MM.1S (cell line): Measurements from ENCODE around the gene GBF1.

Experiments used
- DNase-seq: peaks from one replicate; pipeline ENCODE4 v3.0.0-alpha.2; 2015
- H2AFZ ChIP-seq: fragments of 300-600 bp; sonication (generic); 2 replicates; pipeline ENCODE4 v1.6.0; 2016; ENCODE audit warnings: antibody characterized with exemption, low read length
- H3F3A ChIP-seq: fragments of 300-600 bp; sonication (generic); 2 replicates; pipeline ENCODE4 v1.6.1; 2016; ENCODE audit warnings: mild to moderate bottlenecking, antibody characterized with exemption, low read length, moderate library complexity, mixed read lengths; ENCODE audit not compliant: insufficient read depth
- H3K27ac ChIP-seq: fragments of 300-600 bp; sonication (generic); 2 replicates; pipeline ENCODE4 v1.5.1; 2016; ENCODE audit warnings: mild to moderate bottlenecking, low read length
- H3K27me3 ChIP-seq: fragments of 300-600 bp; sonication (generic); replicated peaks from 2 replicates; pipeline ENCODE4 v1.6.0; 2016; ENCODE audit warnings: low read length; ENCODE audit not compliant: insufficient read depth
- H3K36me3 ChIP-seq: fragments of 300-600 bp; sonication (generic); replicated peaks from 2 replicates; pipeline ENCODE4 v1.6.1; 2016; ENCODE audit warnings: mild to moderate bottlenecking, low read length, mixed read lengths; ENCODE audit not compliant: insufficient read depth
- H3K4me1 ChIP-seq: fragments of 300-600 bp; sonication (generic); 2 replicates; pipeline ENCODE4 v1.6.1; 2016; ENCODE audit warnings: low read length, mixed read lengths
- H3K4me2 ChIP-seq: fragments of 300-600 bp; sonication (generic); 2 replicates; pipeline ENCODE4 v1.6.0; 2016; ENCODE audit warnings: low read depth, low read length
- H3K4me3 ChIP-seq: fragments of 300-600 bp; sonication (generic); 2 replicates; pipeline ENCODE4 v1.5.1; 2016; ENCODE audit warnings: low read length, mixed read lengths
- H3K79me2 ChIP-seq: fragments of 300-600 bp; sonication (generic); 2 replicates; pipeline ENCODE4 v1.6.1; 2016; ENCODE audit warnings: mixed run types, low read length, mixed read lengths
- H3K9ac ChIP-seq: fragments of 300-600 bp; sonication (generic); 2 replicates; pipeline ENCODE4 v1.6.1; 2016; ENCODE audit warnings: low read length, mixed read lengths
- H3K9me2 ChIP-seq: fragments of 300-600 bp; sonication (generic); replicated peaks from 2 replicates; pipeline ENCODE4 v1.6.1; 2016; ENCODE audit warnings: mild to moderate bottlenecking, low read length, mixed read lengths; ENCODE audit not compliant: insufficient read depth
- H3K9me3 ChIP-seq: fragments of 300-600 bp; sonication (generic); replicated peaks from 2 replicates; pipeline ENCODE4 v1.6.1; 2016; ENCODE audit warnings: mild to moderate bottlenecking, low read length, mixed read lengths; ENCODE audit not compliant: insufficient read depth
- H4K20me1 ChIP-seq: fragments of 300-600 bp; sonication (generic); 2 replicates; pipeline ENCODE4 v1.6.1; 2016; ENCODE audit warnings: mild to moderate bottlenecking, low read length, moderate library complexity, mixed read lengths; ENCODE audit not compliant: insufficient read depth
- CTCF ChIP-seq: fragments of 300-600 bp; sonication (generic); IDR thresholded peaks from 2 replicates; pipeline ENCODE4 v1.5.1; 2016; ENCODE audit warnings: antibody characterized with exemption, low read length, mixed read lengths
- EZH2 ChIP-seq: fragments of 300-600 bp; sonication (generic); optimal IDR thresholded peaks from 2 replicates; pipeline ENCODE3; 2017; ENCODE audit warnings: low read depth, mild to moderate bottlenecking, antibody characterized with exemption, low read length, mixed read lengths
- EZH2phosphoT487 ChIP-seq: fragments of 300-600 bp; sonication (generic); IDR thresholded peaks from 2 replicates; pipeline ENCODE4 v1.6.1; 2018; ENCODE audit warnings: antibody characterized with exemption, low read length

The GBF1 gene

GRCh38 chr10:102376901-102377300 lies 131.6 kb downstream of the GBF1 start:
- Histone ChIP-seq H3K27me3 (no peaks in the 10 kb centered on the region), H3K36me3 (no peaks in the 10 kb centered on the region), H3K27ac (no peak overlapping the region), H2AFZ (no peak overlapping the region), H3K4me3 (no peak overlapping the region), H3K79me2 (no peaks in the 10 kb centered on the region), H3K9me3 (no peaks in the 10 kb centered on the region), H3F3A (no peaks in the 10 kb centered on the region), H3K4me2 (no peak overlapping the region), H3K9ac (no peak overlapping the region), H3K9me2 (no peaks in the 10 kb centered on the region), H4K20me1 (no peaks in the 10 kb centered on the region), H3K4me1 (no peaks in the 10 kb centered on the region)
- DNase-seq: no peak
- TF ChIP-seq CTCF: no peak
- TF ChIP-seq EZH2: no peak
- TF ChIP-seq EZH2phosphoT487: no peak

GRCh38 chr10:102379383-102379782 lies 134.1 kb downstream of the GBF1 start:
- no peaks in the 10 kb centered on the region for H3F3A ChIP-seq
- no peaks in the 10 kb centered on the region for H3K4me1 ChIP-seq

GRCh38 chr10:102381983-102382382 lies 136.7 kb downstream of the GBF1 start:
- Histone ChIP-seq H3K4me3 (no peak overlapping the region), H3K4me1 (no peaks in the 10 kb centered on the region), H4K20me1 (no peaks in the 10 kb centered on the region), H3K27ac (no peak overlapping the region), H3K79me2 (no peaks in the 10 kb centered on the region), H3K9me2 (no peaks in the 10 kb centered on the region), H3F3A (no peaks in the 10 kb centered on the region), H3K9ac (no peak overlapping the region), H3K9me3 (no peaks in the 10 kb centered on the region), H3K27me3 (no peaks in the 10 kb centered on the region), H2AFZ (no peak overlapping the region), H3K4me2 (no peak overlapping the region), H3K36me3 (no peaks in the 10 kb centered on the region)
- TF ChIP-seq CTCF: no peak
- no peak for TF ChIP-seq EZH2
- no peak for TF ChIP-seq EZH2phosphoT487
- DNase-seq: no peak

More at GRCh38 chr10:102379383-102379782, 134.1 kb downstream of the GBF1 start:
- Histone ChIP-seq H3K27ac (no peak overlapping the region), H3K9me2 (no peaks in the 10 kb centered on the region), H3K27me3 (no peaks in the 10 kb centered on the region), H3K9ac (no peak overlapping the region), H3K79me2 (no peaks in the 10 kb centered on the region), H2AFZ (no peak overlapping the region), H4K20me1 (no peaks in the 10 kb centered on the region), H3K36me3 (no peaks in the 10 kb centered on the region), H3K9me3 (no peaks in the 10 kb centered on the region), H3K4me3 (no peak overlapping the region), H3K4me2 (no peak overlapping the region)
- DNase-seq: no peak
- no peak for TF ChIP-seq EZH2phosphoT487
- no peak for TF ChIP-seq CTCF
- no peak for TF ChIP-seq EZH2
